OCI-LY7 (cell line): Measurements from ENCODE around the gene AFF3. TPM values are rescaled to one million over a fixed set of nuclear protein-coding genes. Genes with fewer than 3 reads are reported as not detected.
"Not testable (repeated sequence)": the region's sequence is repeated elsewhere in the genome, so short reads cannot be mapped to it uniquely, and the experiment has no call there.

ENCODE experiments used
- BruUV-seq: library from RNA; stranded (reverse); fragments of 400-500 nt; replicated peaks from 2 replicates; lab custom pipeline; 2021; lab: Mats Ljungman, UMichigan
- CTCF ChIA-PET: fragments of 300-600 bp; sonication (Branson Sonifier 250); formaldehyde crosslinking; loops from one replicate; lab custom pipeline; 2022; ENCODE audit warnings: antibody characterized with exemption; ENCODE audit not compliant: unreplicated experiment; lab: Charles Lee
- POLR2A ChIA-PET: fragments of 300-600 bp; sonication (Branson Sonifier 250); formaldehyde crosslinking; loops from one replicate; lab custom pipeline; 2022; ENCODE audit warnings: antibody characterized with exemption; lab: Charles Lee
- DNase-seq: peaks from one replicate; pipeline ENCODE4 v3.0.0-alpha.2; 2015; ENCODE audit warnings: low spot score
- H2AFZ ChIP-seq: fragments of 200-600 bp; sonication (generic), shearing (Covaris generic); 2 replicates; pipeline ENCODE4 v1.6.1; 2014; ENCODE audit warnings: mild to moderate bottlenecking, antibody characterized with exemption, low read length, moderate library complexity
- H3K27ac ChIP-seq: fragments of 200-600 bp; sonication (generic); 2 replicates; pipeline ENCODE4 v1.5.1; 2014; ENCODE audit warnings: mixed run types, low read depth, mild to moderate bottlenecking, moderate library complexity, low read length, inconsistent platforms; ENCODE audit not compliant: poor library complexity, severe bottlenecking
- H3K36me3 ChIP-seq: fragments of 200-600 bp; sonication (generic); 2 replicates; pipeline ENCODE4 v1.6.1; 2014; ENCODE audit warnings: mild to moderate bottlenecking, antibody characterized with exemption, low read length, moderate library complexity, mixed read lengths; ENCODE audit not compliant: insufficient read depth
- H3K4me1 ChIP-seq: fragments of 200-600 bp; sonication (generic); 2 replicates; pipeline ENCODE4 v1.5.1; 2014; ENCODE audit warnings: mild to moderate bottlenecking, low read length; ENCODE audit not compliant: insufficient read depth, poor library complexity, severe bottlenecking
- H3K4me2 ChIP-seq: fragments of 200-600 bp; sonication (generic); 2 replicates; pipeline ENCODE4 v1.6.1; 2014; ENCODE audit warnings: mild to moderate bottlenecking, low read length
- H3K4me3 ChIP-seq: fragments of 200-600 bp; sonication (generic); 2 replicates; pipeline ENCODE4 v1.5.1; 2014; ENCODE audit warnings: mild to moderate bottlenecking, low read depth, low read length; ENCODE audit not compliant: poor library complexity, severe bottlenecking
- H3K79me2 ChIP-seq: fragments of 200-600 bp; sonication (generic); 2 replicates; pipeline ENCODE4 v1.6.1; 2016; ENCODE audit warnings: low read depth, mild to moderate bottlenecking, low read length, moderate library complexity, mixed read lengths; ENCODE audit not compliant: insufficient read depth
- H3K9me2 ChIP-seq: fragments of 200-600 bp; sonication (generic); 2 replicates; pipeline ENCODE4 v1.6.1; 2016; ENCODE audit warnings: mild to moderate bottlenecking, low read length, mixed read lengths; ENCODE audit not compliant: insufficient read depth
- H3K9me3 ChIP-seq: fragments of 200-600 bp; sonication (generic); 2 replicates; pipeline ENCODE4 v1.6.1; 2014; ENCODE audit warnings: mild to moderate bottlenecking, mixed run types, low read length, mixed read lengths
- H4K20me1 ChIP-seq: fragments of 200-600 bp; sonication (generic); 2 replicates; pipeline ENCODE4 v1.6.1; 2014; ENCODE audit warnings: mild to moderate bottlenecking, antibody characterized with exemption, low read length, moderate library complexity, mixed read lengths; ENCODE audit not compliant: insufficient read depth
- CTCF ChIP-seq: fragments of 200-600 bp; sonication (generic); conservative IDR thresholded peaks from 2 replicates; pipeline ENCODE4 v1.5.1; 2014; ENCODE audit warnings: mild to moderate bottlenecking, antibody characterized with exemption, low read length, moderate library complexity, mixed read lengths
- EZH2phosphoT487 ChIP-seq: fragments of 200-600 bp; sonication (generic); IDR thresholded peaks from 2 replicates; pipeline ENCODE4 v1.6.1; 2018; ENCODE audit warnings: low read depth, borderline replicate concordance, mild to moderate bottlenecking, mixed run types, antibody characterized with exemption, low read length, moderate library complexity, mixed read lengths
- intact Hi-C: fragments of 100-400 bp; cut with micrococcal nuclease; formaldehyde crosslinking; loops from one replicate; pipeline ENCODE4 v1.10.0; 2022; ENCODE audit not compliant: unreplicated experiment
- total RNA-seq, 2 experiments: library from RNA; depleted of rRNA in 1 of 2; stranded (reverse); fragments of >200 nt in 1 of 2; shearing (Covaris generic) in 1 of 2; gene quantifications; 2 replicates each; pipeline ENCODE4 v1.2.3, GENCODE V29; 2014 to 2022

Gene AFF3
- total RNA-seq, 2 experiments from 2014 or later, result 131 to 133 TPM

GRCh38 chr2:99507937-99508818, 634.2 kb downstream of the AFF3 start:
- no peak for DNase-seq
- no TSS peak for BruUV-seq
- Histone ChIP-seq H3K4me2 (no peak overlapping the region), H2AFZ (no peak overlapping the region), H3K27ac (no peak overlapping the region), H3K36me3 (no peaks in the 10 kb centered on the region), H3K4me1 (peaks cover 9% of the 10 kb centered on the region), H3K79me2 (no peaks in the 10 kb centered on the region), H3K9me2 (no peaks in the 10 kb centered on the region), H3K9me3 (no peaks in the 10 kb centered on the region), H4K20me1 (no peaks in the 10 kb centered on the region), H3K4me3 (no peak overlapping the region)
- TF ChIP-seq CTCF (no peak), EZH2phosphoT487 (no peak)
- CTCF ChIA-PET, result no interaction called here
- intact Hi-C loops, result no loop called here
- POLR2A ChIA-PET, result interaction anchor here (0.7 kb wide), 2 partner anchors 95 to 877 kb away, joined by 3 to 4 read pairs; no protein-coding TSS in a partner anchor

GRCh38 chr2:99504844-99505584, 637.4 kb downstream of the AFF3 start:
- Histone ChIP-seq H4K20me1 (no peaks in the 10 kb centered on the region), H2AFZ (peak overlapping the region; percentile 70; the same call in 1 of the 2 replicates), H3K36me3 (no peaks in the 10 kb centered on the region), H3K9me3 (no peaks in the 10 kb centered on the region), H3K4me3 (no peak overlapping the region), H3K27ac (no peak overlapping the region), H3K9me2 (no peaks in the 10 kb centered on the region), H3K4me1 (peaks cover 9% of the 10 kb centered on the region), H3K4me2 (0 out of 2 replicates have a peak overlapping the region, but pooled peaks have one; percentile 15), H3K79me2 (no peaks in the 10 kb centered on the region)
- POLR2A ChIA-PET, result interaction anchor here (0.7 kb wide), 1 partner anchor 106 kb away, joined by 3 read pairs; no protein-coding TSS in a partner anchor
- intact Hi-C loops, result no loop called here
- TF ChIP-seq CTCF (no peak), EZH2phosphoT487 (no peak)
- DNase-seq, result no peak
- no TSS peak for BruUV-seq
- CTCF ChIA-PET, result no interaction called here

GRCh38 chr2:99503662-99504416, 638.6 kb downstream of the AFF3 start:
- H3K4me1 ChIP-seq, intact Hi-C loops, DNase-seq, H3K4me2 ChIP-seq, H3K9me3 ChIP-seq, H2AFZ ChIP-seq, BruUV-seq, H3K36me3 ChIP-seq, H4K20me1 ChIP-seq, H3K79me2 ChIP-seq, H3K4me3 ChIP-seq, POLR2A ChIA-PET, CTCF ChIA-PET, H3K9me2 ChIP-seq, H3K27ac ChIP-seq: not testable (repeated sequence)
